ENCODE results near the gene ZYX.

DNA sequence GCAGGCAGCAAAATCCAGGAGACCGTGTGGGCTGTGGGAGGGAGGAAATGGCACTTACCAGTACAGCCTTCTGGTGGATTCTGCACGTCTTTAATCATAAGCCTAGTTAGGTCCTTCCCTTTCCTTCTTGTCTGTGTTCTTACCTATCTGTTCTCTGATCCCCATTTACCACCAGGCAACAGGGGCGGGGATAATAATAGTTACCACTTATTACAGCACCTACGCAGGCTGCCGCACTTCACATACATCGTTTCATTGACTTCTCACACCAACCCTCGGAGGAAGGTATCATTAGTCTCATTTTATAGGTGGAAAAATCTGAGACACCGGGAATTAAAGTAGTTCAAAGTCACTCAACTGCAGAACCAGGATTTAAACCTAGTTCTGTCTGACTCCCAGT lies 32.0 kb downstream of the ZYX start:
- TF ChIP-seq, protein P1, sequence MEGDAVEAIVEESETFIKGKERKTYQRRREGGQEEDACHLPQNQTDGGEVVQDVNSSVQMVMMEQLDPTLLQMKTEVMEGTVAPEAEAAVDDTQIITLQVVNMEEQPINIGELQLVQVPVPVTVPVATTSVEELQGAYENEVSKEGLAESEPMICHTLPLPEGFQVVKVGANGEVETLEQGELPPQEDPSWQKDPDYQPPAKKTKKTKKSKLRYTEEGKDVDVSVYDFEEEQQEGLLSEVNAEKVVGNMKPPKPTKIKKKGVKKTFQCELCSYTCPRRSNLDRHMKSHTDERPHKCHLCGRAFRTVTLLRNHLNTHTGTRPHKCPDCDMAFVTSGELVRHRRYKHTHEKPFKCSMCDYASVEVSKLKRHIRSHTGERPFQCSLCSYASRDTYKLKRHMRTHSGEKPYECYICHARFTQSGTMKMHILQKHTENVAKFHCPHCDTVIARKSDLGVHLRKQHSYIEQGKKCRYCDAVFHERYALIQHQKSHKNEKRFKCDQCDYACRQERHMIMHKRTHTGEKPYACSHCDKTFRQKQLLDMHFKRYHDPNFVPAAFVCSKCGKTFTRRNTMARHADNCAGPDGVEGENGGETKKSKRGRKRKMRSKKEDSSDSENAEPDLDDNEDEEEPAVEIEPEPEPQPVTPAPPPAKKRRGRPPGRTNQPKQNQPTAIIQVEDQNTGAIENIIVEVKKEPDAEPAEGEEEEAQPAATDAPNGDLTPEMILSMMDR (conservative IDR thresholded peaks at IDR 0.05), result no peak
- TF ChIP-seq ZFX (IDR thresholded peaks at IDR 0.05), result no peak

All from C4-2B (cell line).